ENCODE data around the gene MRPL17.
A peak's percentile ranks its signal among the peaks of the same experiment; 100 is the strongest.

The MRPL17 gene

GRCh38 chr11:6653656-6654055, 29.5 kb downstream of the MRPL17 start:
- no peak for DNase-seq

GRCh38 chr11:6653097-6653496, 30.0 kb downstream of the MRPL17 start:
- no peak for DNase-seq

- no peak for DNase-seq
These were observed 31.0 kb downstream of the MRPL17 start for GRCh38 chr11:6652182-6652581.

- no peak for DNase-seq
These were observed 32.2 kb downstream of the MRPL17 start for GRCh38 chr11:6650980-6651379.

GRCh38 chr11:6650104-6650503, 33.0 kb downstream of the MRPL17 start:
- DNase-seq = no peak

GRCh38 chr11:6648501-6648900, 34.6 kb downstream of the MRPL17 start:
- no peak for DNase-seq

- no peak for DNase-seq
These were observed 35.3 kb downstream of the MRPL17 start for GRCh38 chr11:6647836-6648235.

- DNase-seq = peak; percentile 78
These were observed 36.0 kb downstream of the MRPL17 start for GRCh38 chr11:6646918-6647679.

GRCh38 chr11:6646576-6646917, 36.6 kb downstream of the MRPL17 start:
- peak; percentile 89 for DNase-seq

- peak; percentile 78 for DNase-seq
These were observed 37.1 kb downstream of the MRPL17 start for GRCh38 chr11:6646071-6646470.

GRCh38 chr11:6642957-6643356, 40.2 kb downstream of the MRPL17 start:
- DNase-seq = no peak

GRCh38 chr11:6640985-6641701, 42.0 kb downstream of the MRPL17 start:
- DNase-seq = no peak

GRCh38 chr11:6640036-6640984, 42.8 kb downstream of the MRPL17 start:
- DNase-seq = no peak

GRCh38 chr11:6638429-6638828, 44.7 kb downstream of the MRPL17 start:
- no peak for DNase-seq

GRCh38 chr11:6637871-6638270, 45.3 kb downstream of the MRPL17 start:
- DNase-seq = no peak

GRCh38 chr11:6636480-6636879, 46.7 kb downstream of the MRPL17 start:
- DNase-seq = no peak

- DNase-seq = no peak
These were observed 47.8 kb downstream of the MRPL17 start for GRCh38 chr11:6635082-6635932.

GRCh38 chr11:6634534-6634933, 48.6 kb downstream of the MRPL17 start:
- no peak for DNase-seq

- no peak for DNase-seq
These were observed 49.4 kb downstream of the MRPL17 start for GRCh38 chr11:6633422-6634408.

- DNase-seq = no peak
These were observed 50.7 kb downstream of the MRPL17 start for GRCh38 chr11:6632116-6633073.

Measured in right forelimb (tissue), 1 donor.